ENCODE data around the gene TMEM182. TPM values are rescaled to one million over a fixed set of nuclear protein-coding genes. Genes with fewer than 3 reads are reported as not detected.
A peak's percentile ranks its signal among the peaks of the same experiment; 100 is the strongest.

Gene TMEM182
- total RNA-seq, 2 donors from 2014 or later = 2.5 to 3.1 TPM

DNA sequence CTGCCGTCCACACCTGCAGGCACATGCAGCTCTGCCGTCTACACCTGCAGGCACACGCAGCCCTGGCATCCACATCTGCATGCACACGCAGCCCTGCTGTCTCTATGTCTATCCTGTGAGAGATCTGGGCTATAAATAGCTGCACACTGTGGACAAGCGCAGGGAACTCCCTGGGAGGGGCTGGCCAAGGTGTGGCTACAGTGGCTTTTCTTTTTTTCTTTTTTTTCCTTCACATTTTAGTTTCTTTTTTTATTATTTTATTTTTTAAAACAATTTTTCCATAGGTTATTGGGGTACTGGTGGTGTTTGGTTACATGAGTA is 42.0 kb downstream of the TMEM182 start:
- Histone ChIP-seq H3K4me1 (ENCODE audit: control insufficient read depth in 1 of 2, low read depth in 2 of 2) (no peaks in the 10 kb centered on the region), H3K36me3 (no peaks in the 10 kb centered on the region), H3K27me3 (replicated peaks; ENCODE audit: insufficient read depth) (no peaks in the 10 kb centered on the region), H3K4me3 (no peak overlapping the region), H3K9me3 (peaks cover 10% of the 10 kb centered on the region), H3K27ac (no peak overlapping the region)
- no peak for DNase-seq (ENCODE audit: low spot score)
- ATAC-seq (ENCODE audit: insufficient number of reproducible peaks, low FRiP score, low read depth) = no peak
- TF ChIP-seq, protein P1, sequence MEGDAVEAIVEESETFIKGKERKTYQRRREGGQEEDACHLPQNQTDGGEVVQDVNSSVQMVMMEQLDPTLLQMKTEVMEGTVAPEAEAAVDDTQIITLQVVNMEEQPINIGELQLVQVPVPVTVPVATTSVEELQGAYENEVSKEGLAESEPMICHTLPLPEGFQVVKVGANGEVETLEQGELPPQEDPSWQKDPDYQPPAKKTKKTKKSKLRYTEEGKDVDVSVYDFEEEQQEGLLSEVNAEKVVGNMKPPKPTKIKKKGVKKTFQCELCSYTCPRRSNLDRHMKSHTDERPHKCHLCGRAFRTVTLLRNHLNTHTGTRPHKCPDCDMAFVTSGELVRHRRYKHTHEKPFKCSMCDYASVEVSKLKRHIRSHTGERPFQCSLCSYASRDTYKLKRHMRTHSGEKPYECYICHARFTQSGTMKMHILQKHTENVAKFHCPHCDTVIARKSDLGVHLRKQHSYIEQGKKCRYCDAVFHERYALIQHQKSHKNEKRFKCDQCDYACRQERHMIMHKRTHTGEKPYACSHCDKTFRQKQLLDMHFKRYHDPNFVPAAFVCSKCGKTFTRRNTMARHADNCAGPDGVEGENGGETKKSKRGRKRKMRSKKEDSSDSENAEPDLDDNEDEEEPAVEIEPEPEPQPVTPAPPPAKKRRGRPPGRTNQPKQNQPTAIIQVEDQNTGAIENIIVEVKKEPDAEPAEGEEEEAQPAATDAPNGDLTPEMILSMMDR (IDR thresholded peaks at IDR 0.05) = no peak

DNA sequence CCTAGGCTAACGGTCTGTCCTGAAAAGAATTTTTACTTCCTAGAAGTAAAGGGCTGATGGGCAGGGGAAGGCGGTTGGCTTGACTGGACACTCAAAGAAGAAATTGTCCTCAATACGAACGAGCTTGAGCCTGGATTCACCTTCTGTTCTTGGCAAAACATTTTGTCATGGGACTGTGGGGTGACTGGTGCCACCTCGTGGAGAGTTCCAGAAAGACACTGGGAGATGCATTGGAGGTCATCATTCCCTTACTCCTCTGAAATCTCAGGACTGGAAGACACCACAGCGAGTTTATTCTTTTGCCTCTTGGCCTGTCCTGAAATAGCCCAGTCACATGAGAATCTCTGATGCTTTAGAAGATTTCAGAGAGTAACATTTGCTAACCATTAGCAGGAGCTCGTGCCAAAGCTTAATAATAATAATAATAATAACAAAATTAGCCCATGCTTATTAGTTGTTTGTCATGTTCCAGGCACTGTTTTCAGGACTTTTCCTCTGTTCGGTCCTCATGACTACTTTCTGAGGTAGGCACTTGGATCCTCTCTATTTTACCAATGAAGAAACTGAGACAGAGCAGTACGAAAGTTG is 44.5 kb downstream of the TMEM182 start:
- DNase-seq (ENCODE audit: low spot score) = peak; percentile 5
- Histone ChIP-seq H3K9me3 (peaks cover 3% of the 10 kb centered on the region), H3K27ac (no peak overlapping the region), H3K4me3 (peak overlapping the region; percentile 34), H3K36me3 (no peaks in the 10 kb centered on the region), H3K4me1 (ENCODE audit: control insufficient read depth in 1 of 2, low read depth in 2 of 2) (no peaks in the 10 kb centered on the region), H3K27me3 (replicated peaks; ENCODE audit: insufficient read depth) (no peaks in the 10 kb centered on the region)
- ATAC-seq (ENCODE audit: insufficient number of reproducible peaks, low FRiP score, low read depth) = peak; percentile 35
- TF ChIP-seq, protein P1 (IDR thresholded peaks at IDR 0.05) = peak; percentile 73

GRCh38 chr2:102809291-102810189 is 47.7 kb downstream of the TMEM182 start:
- ATAC-seq (ENCODE audit: insufficient number of reproducible peaks, low FRiP score, low read depth) (no peak), DNase-seq (ENCODE audit: low spot score) (no peak)
- no peaks in the 10 kb centered on the region for H3K27me3 ChIP-seq (replicated peaks; ENCODE audit: insufficient read depth)
- no peak overlapping the region for H3K4me3 ChIP-seq
- H3K27ac ChIP-seq = no peak overlapping the region
- no peaks in the 10 kb centered on the region for H3K4me1 ChIP-seq (ENCODE audit: control insufficient read depth in 1 of 2, low read depth in 2 of 2)
- H3K36me3 ChIP-seq = no peaks in the 10 kb centered on the region
- TF ChIP-seq, protein P1 (IDR thresholded peaks at IDR 0.05) = no peak
- no peaks in the 10 kb centered on the region for H3K9me3 ChIP-seq

- TF ChIP-seq, protein P1 (IDR thresholded peaks at IDR 0.05) = no peak
- no peak for ATAC-seq (ENCODE audit: insufficient number of reproducible peaks, low FRiP score, low read depth)
These were observed 53.5 kb downstream of the TMEM182 start for GRCh38 chr2:102815285-102815684.

DNA sequence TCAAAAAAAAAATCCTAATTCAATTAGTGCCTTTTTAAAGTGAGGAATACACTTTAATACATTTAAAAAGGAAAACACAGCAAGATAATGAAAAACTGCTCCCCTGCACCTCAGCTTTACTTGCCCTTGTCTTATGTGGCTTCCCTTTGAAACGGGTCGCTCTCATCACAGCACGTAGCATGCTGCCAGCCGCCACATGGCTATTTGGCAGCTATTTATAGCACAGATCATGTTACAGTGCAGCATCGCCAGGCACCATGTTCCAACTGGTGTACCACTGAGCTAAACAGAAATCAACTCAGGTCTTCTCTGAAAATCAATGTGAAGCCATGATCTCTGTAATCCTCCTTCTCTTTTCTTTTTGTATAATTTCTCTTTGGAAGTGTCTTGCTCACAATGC is 65.1 kb downstream of the TMEM182 start:
- Histone ChIP-seq H3K4me3 (no peak overlapping the region), H3K27me3 (replicated peaks; ENCODE audit: insufficient read depth) (no peaks in the 10 kb centered on the region), H3K9me3 (no peaks in the 10 kb centered on the region), H3K27ac (no peak overlapping the region), H3K4me1 (ENCODE audit: control insufficient read depth in 1 of 2, low read depth in 2 of 2) (peaks cover 0 to 3% of the 10 kb centered on the region in 2 donors), H3K36me3 (no peaks in the 10 kb centered on the region)
- ATAC-seq (ENCODE audit: insufficient number of reproducible peaks, low FRiP score, low read depth) (no peak), DNase-seq (ENCODE audit: low spot score) (no peak)
- TF ChIP-seq, protein P1 (IDR thresholded peaks at IDR 0.05) = no peak

More at GRCh38 chr2:102815285-102815684, 53.5 kb downstream of the TMEM182 start:
- no peak overlapping the region for H3K4me3 ChIP-seq
- no peaks in the 10 kb centered on the region for H3K36me3 ChIP-seq
- no peaks in the 10 kb centered on the region for H3K27me3 ChIP-seq (replicated peaks; ENCODE audit: insufficient read depth)
- H3K4me1 ChIP-seq (ENCODE audit: control insufficient read depth in 1 of 2, low read depth in 2 of 2) = no peaks in the 10 kb centered on the region
- no peak overlapping the region for H3K27ac ChIP-seq
- no peak for DNase-seq (ENCODE audit: low spot score)
- no peaks in the 10 kb centered on the region for H3K9me3 ChIP-seq

All from thoracic aorta (tissue), 2 donors.